ENCODE measurements around the gene KDM2B. TPM values are rescaled to one million over a fixed set of nuclear protein-coding genes. Genes with fewer than 3 reads are reported as not detected.
A peak's percentile ranks its signal among the peaks of the same experiment; 100 is the strongest.

The KDM2B gene
- total and polyA plus RNA-seq, 10 of the 15 experiments (the other 5 are each of a cell fraction or from before 2014, with no cell fraction given): 13.6 to 124 (median 40.4) TPM

DNA sequence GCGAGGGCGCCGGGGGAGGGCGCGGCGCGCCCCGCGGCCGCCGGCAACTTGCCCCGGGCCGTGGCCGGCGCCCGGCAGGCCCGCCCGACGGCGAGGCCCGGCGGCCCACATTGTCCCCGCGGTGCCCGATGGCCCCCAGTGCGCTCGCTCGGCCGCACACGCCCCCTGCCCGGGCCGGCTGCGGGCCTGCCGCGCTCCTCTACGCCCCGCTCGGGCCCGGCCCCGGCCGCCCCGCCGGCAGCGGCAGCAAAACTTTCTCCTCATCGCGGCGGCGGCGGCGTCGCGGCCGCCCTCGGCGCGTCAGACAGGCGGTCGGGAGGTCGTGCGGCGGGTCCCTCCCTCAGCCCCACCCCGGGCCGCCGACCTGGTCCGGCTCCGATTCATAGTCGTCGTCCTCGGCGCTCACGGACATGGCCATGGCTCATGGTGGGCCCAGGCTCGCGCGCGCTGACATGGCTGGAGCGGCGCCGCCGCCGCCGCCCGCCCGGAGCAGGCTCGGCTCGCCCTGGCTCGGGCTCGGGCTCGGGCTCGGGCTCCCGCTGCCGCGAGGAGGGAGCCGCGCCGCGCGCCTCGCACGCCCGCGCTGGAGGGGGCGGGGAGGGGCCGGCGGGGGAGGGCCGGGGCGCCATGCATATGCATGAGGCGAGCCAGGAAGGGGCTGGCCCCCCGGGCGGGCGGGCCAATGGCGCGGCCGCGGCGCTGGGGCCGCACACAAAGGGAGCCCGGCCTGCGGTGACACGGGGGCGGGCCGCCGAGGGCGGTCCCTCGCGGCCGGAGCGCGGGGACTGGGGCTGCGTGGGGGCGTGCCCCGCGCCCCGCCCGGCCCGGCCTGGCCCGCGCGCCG lies 113.8 kb downstream of the KDM2B start:
- Histone ChIP-seq H3K4me1 (ENCODE audit: control insufficient read depth, insufficient read depth, low read length) (peaks cover 3% of the 10 kb centered on the region), H3K36me3 (ENCODE audit: control insufficient read depth in 2 of 2, insufficient read depth in 2 of 2, low read length in 1 of 2) (peaks cover 3% of the 10 kb centered on the region in 2 experiments), H3K79me2 (ENCODE audit: control insufficient read depth, insufficient read depth, low read length) (peaks cover 46% of the 10 kb centered on the region), H3K27ac (ENCODE audit: control insufficient read depth, insufficient read depth) (peak overlapping the region; percentile 50), H4K20me1 (ENCODE audit: control insufficient read depth, insufficient read depth) (peaks cover 8% of the 10 kb centered on the region), H3K9me3 (replicated peaks; ENCODE audit: control insufficient read depth, insufficient read depth, low read length) (no peaks in the 10 kb centered on the region), H3K4me2 (ENCODE audit: control insufficient read depth, insufficient read depth) (peak overlapping the region; percentile 92), H3K9ac (ENCODE audit: control insufficient read depth, insufficient read depth, low read length) (peak overlapping the region; percentile 47; the same call in 1 of the 2 replicates), H2AFZ (ENCODE audit: control insufficient read depth, low read depth, low read length) (peak overlapping the region; percentile 28), H3K27me3 (replicated peaks in 1 of 2; ENCODE audit: control insufficient read depth in 2 of 2, insufficient read depth in 2 of 2, low read length in 1 of 2) (no peaks in the 10 kb centered on the region), H3K4me3 (peak overlapping the region; percentile 65)
- BruUV-seq (replicated peaks): no TSS peak
- ATAC-seq (peak; percentile 95), DNase-seq (ENCODE audit: low read depth, low spot score) (peak; percentile 43), FAIRE-seq (no peak)
- intact Hi-C loops (cut with micrococcal nuclease; ENCODE audit: unreplicated experiment): no loop called here
- in situ Hi-C loops (cut with MboI): no loop called here
- ChIA-PET RAD21 (ENCODE audit: unreplicated experiment) (no interaction called here), SMC1A (ENCODE audit: uncharacterized antibody, unreplicated experiment) (interaction anchor here (1.1 kb wide), 1 partner anchor 220 kb away, joined by 3 read pairs; no protein-coding TSS in a partner anchor), CTCF (interaction anchor here (0.7 kb wide), 1 partner anchor 238 kb away, joined by 3 read pairs; no protein-coding TSS in a partner anchor), POLR2A (interaction anchor here (0.6 kb wide), 2 partner anchors 8 to 115 kb away, joined by 3 to 4 read pairs; partner anchors contain the start of gene ANAPC5)
- WGBS (ENCODE audit: insufficient coverage, insufficient replicate concordance, low lambda C conversion rate, missing lambda C conversion rate): 0% methylated on average over 76 of the region's 139 CpGs
- TF ChIP-seq JUNB (IDR thresholded peaks at IDR 0.05): no peak
- no peak for TF ChIP-seq MEF2B (IDR thresholded peaks at IDR 0.05; ENCODE audit: partially characterized antibody, poor library complexity, severe bottlenecking)
- TF ChIP-seq SUPT20H (IDR thresholded peaks at IDR 0.05; ENCODE audit: borderline replicate concordance, control insufficient read depth, low read depth, low read length): no peak
- TF ChIP-seq, protein P1, sequence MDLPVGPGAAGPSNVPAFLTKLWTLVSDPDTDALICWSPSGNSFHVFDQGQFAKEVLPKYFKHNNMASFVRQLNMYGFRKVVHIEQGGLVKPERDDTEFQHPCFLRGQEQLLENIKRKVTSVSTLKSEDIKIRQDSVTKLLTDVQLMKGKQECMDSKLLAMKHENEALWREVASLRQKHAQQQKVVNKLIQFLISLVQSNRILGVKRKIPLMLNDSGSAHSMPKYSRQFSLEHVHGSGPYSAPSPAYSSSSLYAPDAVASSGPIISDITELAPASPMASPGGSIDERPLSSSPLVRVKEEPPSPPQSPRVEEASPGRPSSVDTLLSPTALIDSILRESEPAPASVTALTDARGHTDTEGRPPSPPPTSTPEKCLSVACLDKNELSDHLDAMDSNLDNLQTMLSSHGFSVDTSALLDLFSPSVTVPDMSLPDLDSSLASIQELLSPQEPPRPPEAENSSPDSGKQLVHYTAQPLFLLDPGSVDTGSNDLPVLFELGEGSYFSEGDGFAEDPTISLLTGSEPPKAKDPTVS (IDR thresholded peaks at IDR 0.05; ENCODE audit: low read depth, low read length): no peak
- TF ChIP-seq, protein P2, sequence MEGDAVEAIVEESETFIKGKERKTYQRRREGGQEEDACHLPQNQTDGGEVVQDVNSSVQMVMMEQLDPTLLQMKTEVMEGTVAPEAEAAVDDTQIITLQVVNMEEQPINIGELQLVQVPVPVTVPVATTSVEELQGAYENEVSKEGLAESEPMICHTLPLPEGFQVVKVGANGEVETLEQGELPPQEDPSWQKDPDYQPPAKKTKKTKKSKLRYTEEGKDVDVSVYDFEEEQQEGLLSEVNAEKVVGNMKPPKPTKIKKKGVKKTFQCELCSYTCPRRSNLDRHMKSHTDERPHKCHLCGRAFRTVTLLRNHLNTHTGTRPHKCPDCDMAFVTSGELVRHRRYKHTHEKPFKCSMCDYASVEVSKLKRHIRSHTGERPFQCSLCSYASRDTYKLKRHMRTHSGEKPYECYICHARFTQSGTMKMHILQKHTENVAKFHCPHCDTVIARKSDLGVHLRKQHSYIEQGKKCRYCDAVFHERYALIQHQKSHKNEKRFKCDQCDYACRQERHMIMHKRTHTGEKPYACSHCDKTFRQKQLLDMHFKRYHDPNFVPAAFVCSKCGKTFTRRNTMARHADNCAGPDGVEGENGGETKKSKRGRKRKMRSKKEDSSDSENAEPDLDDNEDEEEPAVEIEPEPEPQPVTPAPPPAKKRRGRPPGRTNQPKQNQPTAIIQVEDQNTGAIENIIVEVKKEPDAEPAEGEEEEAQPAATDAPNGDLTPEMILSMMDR (IDR thresholded peaks at IDR 0.05 in 2 of 3, conservative IDR thresholded peaks at IDR 0.05 in 1 of 3; ENCODE audit: control insufficient read depth in 2 of 3, extremely low read depth in 1 of 3, insufficient read depth in 1 of 3, low read depth in 3 of 3, low read length in 3 of 3): no peak
- TF ChIP-seq, protein P3, sequence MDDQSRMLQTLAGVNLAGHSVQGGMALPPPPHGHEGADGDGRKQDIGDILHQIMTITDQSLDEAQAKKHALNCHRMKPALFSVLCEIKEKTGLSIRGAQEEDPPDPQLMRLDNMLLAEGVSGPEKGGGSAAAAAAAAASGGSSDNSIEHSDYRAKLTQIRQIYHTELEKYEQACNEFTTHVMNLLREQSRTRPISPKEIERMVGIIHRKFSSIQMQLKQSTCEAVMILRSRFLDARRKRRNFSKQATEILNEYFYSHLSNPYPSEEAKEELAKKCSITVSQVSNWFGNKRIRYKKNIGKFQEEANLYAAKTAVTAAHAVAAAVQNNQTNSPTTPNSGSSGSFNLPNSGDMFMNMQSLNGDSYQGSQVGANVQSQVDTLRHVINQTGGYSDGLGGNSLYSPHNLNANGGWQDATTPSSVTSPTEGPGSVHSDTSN (IDR thresholded peaks at IDR 0.05; ENCODE audit: insufficient replicate concordance, low read depth, low read length): no peak
- TF ChIP-seq FOS (IDR thresholded peaks at IDR 0.05; ENCODE audit: borderline replicate concordance, extremely low read depth, insufficient read length): no peak
- TF ChIP-seq KLF5 (IDR thresholded peaks at IDR 0.05; ENCODE audit: partially characterized antibody): no peak
- no peak for TF ChIP-seq TCF12 (IDR thresholded peaks at IDR 0.05; ENCODE audit: low read depth, low read length)
- no peak for TF ChIP-seq RELA (IDR thresholded peaks at IDR 0.05; ENCODE audit: borderline replicate concordance, partially characterized antibody)
- peak; percentile 54 for TF ChIP-seq SP1 (IDR thresholded peaks at IDR 0.05; ENCODE audit: low read depth, low read length)
- TF ChIP-seq EP300 (IDR thresholded peaks at IDR 0.05; ENCODE audit: borderline replicate concordance in 1 of 2, control insufficient read depth in 1 of 2, low read depth in 2 of 2, low read length in 2 of 2): no peak
- no peak for TF ChIP-seq SRF (IDR thresholded peaks at IDR 0.05; ENCODE audit: low read depth in 2 of 2, low read length in 2 of 2)
- no peak for TF ChIP-seq MEF2A (IDR thresholded peaks at IDR 0.05; ENCODE audit: insufficient read depth, low read depth, low read length)
- TF ChIP-seq RFX5 (IDR thresholded peaks at IDR 0.05; ENCODE audit: low read depth, low read length): no peak
- no peak for TF ChIP-seq CHD2 (IDR thresholded peaks at IDR 0.05; ENCODE audit: borderline replicate concordance, low read depth, low read length)
- no peak for TF ChIP-seq KAT2A (conservative IDR thresholded peaks at IDR 0.05; ENCODE audit: control insufficient read depth, low read depth, low read length)
- TF ChIP-seq PAX5 (IDR thresholded peaks at IDR 0.05; ENCODE audit: borderline replicate concordance, low read depth, low read length): no peak

Data from GM12878 (cell line).